ENCODE measurements around the gene ACTR8. TPM values are rescaled to one million over a fixed set of nuclear protein-coding genes. Genes with fewer than 3 reads are reported as not detected.

The ACTR8 gene
- total and polyA plus RNA-seq, 9 donors = 17.7 to 30.2 (median 24.8) TPM

DNA sequence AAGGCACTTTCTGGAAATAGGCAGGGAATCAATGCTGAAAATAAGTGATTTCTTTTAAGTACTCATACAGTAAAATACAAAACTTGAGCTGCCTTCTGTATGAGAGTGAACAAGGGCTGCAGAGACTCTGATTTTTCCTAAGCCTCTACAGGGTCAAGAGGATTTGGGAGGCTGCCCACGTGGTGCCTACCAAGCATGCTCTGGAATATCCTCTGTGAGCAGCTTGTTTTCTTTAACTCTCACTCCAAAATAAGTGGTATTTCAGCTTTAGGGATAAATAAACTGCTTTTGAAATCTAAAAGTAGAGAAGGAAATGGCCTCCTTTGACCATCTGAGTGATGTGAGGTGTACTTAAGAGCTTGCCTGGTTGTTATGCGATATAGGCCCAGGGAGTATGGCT is 17.8 kb upstream of the ACTR8 start:
- Histone ChIP-seq H3K4me1 (ENCODE audit: control insufficient read depth, insufficient read depth, low read length) (no peaks in the 10 kb centered on the region), H3K9me3 (replicated peaks; ENCODE audit: control insufficient read depth, low read depth, low read length) (no peaks in the 10 kb centered on the region), H3K36me3 (ENCODE audit: control insufficient read depth, insufficient read depth, low read length) (no peaks in the 10 kb centered on the region), H3K27me3 (ENCODE audit: control insufficient read depth, insufficient read depth, low read length) (peaks cover 11% of the 10 kb centered on the region), H3K4me3 (ENCODE audit: low read length) (no peak overlapping the region), H3K27ac (ENCODE audit: low read length) (no peak overlapping the region)
- DNase-seq = no peak
- WGBS (ENCODE audit: insufficient coverage) = no CpG with 5 or more reads among the region's 2 CpGs

GRCh38 chr3:53892286-53892637 is 10.3 kb upstream of the ACTR8 start:
- DNase-seq = no peak
- Histone ChIP-seq H3K36me3 (ENCODE audit: control insufficient read depth, insufficient read depth, low read length) (no peaks in the 10 kb centered on the region), H3K27me3 (ENCODE audit: control insufficient read depth, insufficient read depth, low read length) (peaks cover 4% of the 10 kb centered on the region), H3K27ac (ENCODE audit: low read length) (peak overlapping the region; percentile 93), H3K4me3 (ENCODE audit: low read length) (peak overlapping the region; percentile 94), H3K4me1 (ENCODE audit: control insufficient read depth, insufficient read depth, low read length) (peaks cover 9% of the 10 kb centered on the region), H3K9me3 (replicated peaks; ENCODE audit: control insufficient read depth, low read depth, low read length) (no peaks in the 10 kb centered on the region)
- WGBS (ENCODE audit: insufficient coverage) = 34% methylated on average over 3 of the region's 4 CpGs

GRCh38 chr3:53891497-53892285 is 9.7 kb upstream of the ACTR8 start, which contains the start of gene SELENOK:
Gene SELENOK, minus strand, starts transcription at chr3:53891859.
- H3K27me3 ChIP-seq (ENCODE audit: control insufficient read depth, insufficient read depth, low read length) = peaks cover 4% of the 10 kb centered on the region
- H3K9me3 ChIP-seq (replicated peaks; ENCODE audit: control insufficient read depth, low read depth, low read length) = no peaks in the 10 kb centered on the region
- no peaks in the 10 kb centered on the region for H3K36me3 ChIP-seq (ENCODE audit: control insufficient read depth, insufficient read depth, low read length)
- under 1% methylated on average over 71 of the region's 73 CpGs for WGBS (ENCODE audit: insufficient coverage)
- H3K27ac ChIP-seq (ENCODE audit: low read length) = peak within 1 kb of the TSS; percentile 96
- peaks cover 9% of the 10 kb centered on the region for H3K4me1 ChIP-seq (ENCODE audit: control insufficient read depth, insufficient read depth, low read length)
- peak; percentile 100 for DNase-seq
- peak within 1 kb of the TSS; percentile 94 for H3K4me3 ChIP-seq (ENCODE audit: low read length)

- H3K9me3 ChIP-seq (replicated peaks; ENCODE audit: control insufficient read depth, low read depth, low read length) = no peaks in the 10 kb centered on the region
- peak overlapping the region; percentile 94 for H3K4me3 ChIP-seq (ENCODE audit: low read length)
- 4% methylated on average over 19 of the region's 21 CpGs for WGBS (ENCODE audit: insufficient coverage)
- peak; percentile 46 for DNase-seq
- H3K27me3 ChIP-seq (ENCODE audit: control insufficient read depth, insufficient read depth, low read length) = peaks cover 4% of the 10 kb centered on the region
- peak overlapping the region; percentile 96 for H3K27ac ChIP-seq (ENCODE audit: low read length)
- H3K4me1 ChIP-seq (ENCODE audit: control insufficient read depth, insufficient read depth, low read length) = peaks cover 9% of the 10 kb centered on the region
- H3K36me3 ChIP-seq (ENCODE audit: control insufficient read depth, insufficient read depth, low read length) = peaks cover 2% of the 10 kb centered on the region
These were observed 8.9 kb upstream of the ACTR8 start for GRCh38 chr3:53890726-53891475.

DNA sequence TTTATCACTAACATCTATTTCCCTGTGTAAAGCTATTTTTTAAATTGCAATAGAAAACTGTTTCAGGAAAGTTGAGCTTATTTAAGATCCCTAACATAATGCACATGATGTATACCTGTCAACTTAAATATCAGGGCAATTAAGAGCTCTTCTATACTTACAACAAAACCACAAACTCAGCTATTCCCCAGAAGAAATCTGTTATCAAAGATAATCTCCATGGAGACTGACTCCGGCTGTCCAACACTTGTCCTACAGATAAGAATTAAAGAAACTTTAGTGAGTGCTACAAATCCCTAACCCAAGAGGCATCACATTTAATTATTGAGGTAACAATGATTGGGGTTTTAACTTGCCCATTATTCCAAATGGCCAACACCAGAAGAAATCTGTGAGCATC is 6.3 kb upstream of the ACTR8 start:
- H3K27me3 ChIP-seq (ENCODE audit: control insufficient read depth, insufficient read depth, low read length) = peaks cover under 1% of the 10 kb centered on the region
- no peak overlapping the region for H3K27ac ChIP-seq (ENCODE audit: low read length)
- peaks cover 9% of the 10 kb centered on the region for H3K4me1 ChIP-seq (ENCODE audit: control insufficient read depth, insufficient read depth, low read length)
- peaks cover 17% of the 10 kb centered on the region for H3K36me3 ChIP-seq (ENCODE audit: control insufficient read depth, insufficient read depth, low read length)
- DNase-seq = no peak
- H3K4me3 ChIP-seq (ENCODE audit: low read length) = no peak overlapping the region
- no peaks in the 10 kb centered on the region for H3K9me3 ChIP-seq (replicated peaks; ENCODE audit: control insufficient read depth, low read depth, low read length)
- no CpG with 5 or more reads among the region's 1 CpG for WGBS (ENCODE audit: insufficient coverage)

GRCh38 chr3:53887446-53887845 is 5.5 kb upstream of the ACTR8 start:
- peaks cover 8% of the 10 kb centered on the region for H3K4me1 ChIP-seq (ENCODE audit: control insufficient read depth, insufficient read depth, low read length)
- no peak overlapping the region for H3K4me3 ChIP-seq (ENCODE audit: low read length)
- no peak for DNase-seq
- H3K36me3 ChIP-seq (ENCODE audit: control insufficient read depth, insufficient read depth, low read length) = peaks cover 17% of the 10 kb centered on the region
- no peaks in the 10 kb centered on the region for H3K9me3 ChIP-seq (replicated peaks; ENCODE audit: control insufficient read depth, low read depth, low read length)
- no peak overlapping the region for H3K27ac ChIP-seq (ENCODE audit: low read length)
- no peaks in the 10 kb centered on the region for H3K27me3 ChIP-seq (ENCODE audit: control insufficient read depth, insufficient read depth, low read length)

- Histone ChIP-seq H3K4me1 (ENCODE audit: control insufficient read depth, insufficient read depth, low read length) (peaks cover 11% of the 10 kb centered on the region), H3K27ac (ENCODE audit: low read length) (no peak overlapping the region), H3K36me3 (ENCODE audit: control insufficient read depth, insufficient read depth, low read length) (peaks cover 18% of the 10 kb centered on the region), H3K9me3 (replicated peaks; ENCODE audit: control insufficient read depth, low read depth, low read length) (no peaks in the 10 kb centered on the region), H3K4me3 (ENCODE audit: low read length) (no peak overlapping the region), H3K27me3 (ENCODE audit: control insufficient read depth, insufficient read depth, low read length) (no peaks in the 10 kb centered on the region)
- no peak for DNase-seq
- WGBS (ENCODE audit: insufficient coverage) = no CpG with 5 or more reads among the region's 3 CpGs
These were observed 3.3 kb upstream of the ACTR8 start for GRCh38 chr3:53885239-53885638.

DNA sequence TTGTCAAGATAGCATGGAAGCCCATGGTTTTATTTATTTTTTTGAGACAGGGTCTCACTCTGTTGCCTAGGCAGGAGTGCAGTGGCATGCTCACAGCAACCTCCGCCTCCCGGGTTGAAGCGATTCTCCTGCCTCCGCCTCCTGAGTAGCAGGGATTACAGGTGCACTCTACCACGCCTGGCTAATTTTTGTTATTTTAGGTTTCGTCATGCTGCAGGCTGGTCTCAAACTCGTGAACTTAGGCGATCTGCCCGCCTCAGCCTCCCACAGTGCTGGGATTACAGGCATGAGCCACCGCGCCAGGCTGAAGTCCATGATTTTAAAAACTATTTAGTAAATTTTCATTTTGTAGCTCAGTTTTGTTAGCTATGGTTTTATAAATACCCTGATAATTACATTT is 2.7 kb upstream of the ACTR8 start:
- H3K9me3 ChIP-seq (replicated peaks; ENCODE audit: control insufficient read depth, low read depth, low read length) = no peaks in the 10 kb centered on the region
- H3K4me1 ChIP-seq (ENCODE audit: control insufficient read depth, insufficient read depth, low read length) = peaks cover 11% of the 10 kb centered on the region
- H3K27ac ChIP-seq (ENCODE audit: low read length) = no peak overlapping the region
- peaks cover 21% of the 10 kb centered on the region for H3K36me3 ChIP-seq (ENCODE audit: control insufficient read depth, insufficient read depth, low read length)
- no peak overlapping the region for H3K4me3 ChIP-seq (ENCODE audit: low read length)
- WGBS (ENCODE audit: insufficient coverage) = 95% methylated on average over 7 of the region's 11 CpGs
- DNase-seq = no peak
- H3K27me3 ChIP-seq (ENCODE audit: control insufficient read depth, insufficient read depth, low read length) = no peaks in the 10 kb centered on the region

- Histone ChIP-seq H3K4me1 (ENCODE audit: control insufficient read depth, insufficient read depth, low read length) (peaks cover 11% of the 10 kb centered on the region), H3K9me3 (replicated peaks; ENCODE audit: control insufficient read depth, low read depth, low read length) (no peaks in the 10 kb centered on the region), H3K27ac (ENCODE audit: low read length) (no peak overlapping the region), H3K4me3 (ENCODE audit: low read length) (no peak overlapping the region), H3K27me3 (ENCODE audit: control insufficient read depth, insufficient read depth, low read length) (no peaks in the 10 kb centered on the region), H3K36me3 (ENCODE audit: control insufficient read depth, insufficient read depth, low read length) (peaks cover 24% of the 10 kb centered on the region)
- DNase-seq = no peak
- 83% methylated on average over 4 of the region's 4 CpGs for WGBS (ENCODE audit: insufficient coverage)
These were observed 1.1 kb upstream of the ACTR8 start for GRCh38 chr3:53883008-53883407.

Measured in muscle of leg (tissue), 11 donors.